A549 (cell line): ENCODE measurements around the gene CTU1.

ENCODE experiments used
- EHMT2 ChIP-seq: fragments of 200-600 bp; sonication (generic); IDR thresholded peaks from 2 replicates; pipeline ENCODE4 v1.6.1; 2016; ENCODE audit warnings: antibody characterized with exemption, low read depth, mild to moderate bottlenecking, moderate library complexity
- EP300 ChIP-seq, 2 experiments: fragments of >200 bp; sonication (Bioruptor Twin); formaldehyde crosslinking; IDR thresholded peaks; 2 replicates in 1 of 2; 3 replicates in 1 of 2; pipeline ENCODE4 v1.6.1; 2016 to 2017
- HOXB13 ChIP-seq: fragments of 250-450 bp; sonication (Bioruptor Pico); IDR thresholded peaks from 2 replicates; pipeline ENCODE4 v1.5.0; 2020; ENCODE audit warnings: low read depth, mild to moderate bottlenecking, moderate library complexity
- MAFK ChIP-seq: fragments of 450-650 bp; IDR thresholded peaks from 2 replicates; pipeline ENCODE4 v1.6.1; 2014; ENCODE audit not compliant: partially characterized antibody
- POLR2A ChIP-seq: IDR thresholded peaks from 2 replicates; pipeline ENCODE4 v1.6.1; 2012; ENCODE audit warnings: mild to moderate bottlenecking, low read length
- POLR2AphosphoS2 ChIP-seq: conservative IDR thresholded peaks from 2 replicates; pipeline ENCODE4 v1.6.1; 2012; ENCODE audit warnings: low read length, improper control_type of control experiment, inconsistent platforms
- RAD21 ChIP-seq, 2 experiments: fragments of >200 bp in 1 of 2; sonication (Bioruptor Twin) in 1 of 2; formaldehyde crosslinking in 1 of 2; IDR thresholded peaks in 1 of 2; conservative IDR thresholded peaks in 1 of 2; 2 replicates in 1 of 2; 3 replicates in 1 of 2; pipeline ENCODE4 v1.6.1; 2012 to 2018; ENCODE audit warnings: inconsistent platforms in 1 of 2
- RARB ChIP-seq: fragments of 250-450 bp; sonication (Bioruptor Pico); IDR thresholded peaks from 2 replicates; pipeline ENCODE4 v1.8.0; 2021; ENCODE audit warnings: mild to moderate bottlenecking, moderate library complexity
- TF ChIP-seq, protein P1 (sequence below): fragments of >200 bp; sonication (Bioruptor Twin); formaldehyde crosslinking; IDR thresholded peaks from 3 replicates; pipeline ENCODE4 v1.5.1; 2016
- TF ChIP-seq, protein P2 (sequence below): IDR thresholded peaks from 2 replicates; pipeline ENCODE4 v1.6.1; 2012
- TF ChIP-seq, protein P3 (sequence below): fragments of 450-650 bp; IDR thresholded peaks from 2 replicates; pipeline ENCODE4 v1.6.1; 2014; ENCODE audit warnings: antibody characterized with exemption
- TF ChIP-seq, protein P4 (sequence below): IDR thresholded peaks from 2 replicates; pipeline ENCODE4 v1.6.1; 2012

DNA sequence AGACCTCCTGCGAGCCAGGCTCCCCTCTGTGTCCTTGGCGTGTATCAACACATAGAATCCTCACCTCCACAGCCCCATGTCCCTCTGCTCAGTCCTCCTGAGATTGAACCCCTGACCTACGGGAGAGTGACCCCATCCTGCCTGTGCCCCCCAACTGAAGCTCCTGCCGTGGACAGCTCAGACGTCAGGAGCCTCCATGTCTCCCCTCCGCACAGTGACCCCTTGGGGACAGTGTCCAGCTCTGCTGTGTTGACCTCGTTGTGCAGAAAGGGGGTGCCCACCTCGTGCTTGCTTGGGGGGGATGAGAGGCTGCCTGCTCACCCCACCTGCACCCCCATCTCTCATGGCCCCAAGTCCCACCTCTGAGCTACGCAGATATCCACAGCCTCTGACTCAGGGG, 16.0 kb upstream of the CTU1 start:
- TF ChIP-seq, protein P1, sequence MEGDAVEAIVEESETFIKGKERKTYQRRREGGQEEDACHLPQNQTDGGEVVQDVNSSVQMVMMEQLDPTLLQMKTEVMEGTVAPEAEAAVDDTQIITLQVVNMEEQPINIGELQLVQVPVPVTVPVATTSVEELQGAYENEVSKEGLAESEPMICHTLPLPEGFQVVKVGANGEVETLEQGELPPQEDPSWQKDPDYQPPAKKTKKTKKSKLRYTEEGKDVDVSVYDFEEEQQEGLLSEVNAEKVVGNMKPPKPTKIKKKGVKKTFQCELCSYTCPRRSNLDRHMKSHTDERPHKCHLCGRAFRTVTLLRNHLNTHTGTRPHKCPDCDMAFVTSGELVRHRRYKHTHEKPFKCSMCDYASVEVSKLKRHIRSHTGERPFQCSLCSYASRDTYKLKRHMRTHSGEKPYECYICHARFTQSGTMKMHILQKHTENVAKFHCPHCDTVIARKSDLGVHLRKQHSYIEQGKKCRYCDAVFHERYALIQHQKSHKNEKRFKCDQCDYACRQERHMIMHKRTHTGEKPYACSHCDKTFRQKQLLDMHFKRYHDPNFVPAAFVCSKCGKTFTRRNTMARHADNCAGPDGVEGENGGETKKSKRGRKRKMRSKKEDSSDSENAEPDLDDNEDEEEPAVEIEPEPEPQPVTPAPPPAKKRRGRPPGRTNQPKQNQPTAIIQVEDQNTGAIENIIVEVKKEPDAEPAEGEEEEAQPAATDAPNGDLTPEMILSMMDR = no peak
- no peak for TF ChIP-seq RARB (CRISPR knock-in tag)
- TF ChIP-seq, protein P2, sequence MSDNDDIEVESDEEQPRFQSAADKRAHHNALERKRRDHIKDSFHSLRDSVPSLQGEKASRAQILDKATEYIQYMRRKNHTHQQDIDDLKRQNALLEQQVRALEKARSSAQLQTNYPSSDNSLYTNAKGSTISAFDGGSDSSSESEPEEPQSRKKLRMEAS = no peak
- TF ChIP-seq, protein P3, sequence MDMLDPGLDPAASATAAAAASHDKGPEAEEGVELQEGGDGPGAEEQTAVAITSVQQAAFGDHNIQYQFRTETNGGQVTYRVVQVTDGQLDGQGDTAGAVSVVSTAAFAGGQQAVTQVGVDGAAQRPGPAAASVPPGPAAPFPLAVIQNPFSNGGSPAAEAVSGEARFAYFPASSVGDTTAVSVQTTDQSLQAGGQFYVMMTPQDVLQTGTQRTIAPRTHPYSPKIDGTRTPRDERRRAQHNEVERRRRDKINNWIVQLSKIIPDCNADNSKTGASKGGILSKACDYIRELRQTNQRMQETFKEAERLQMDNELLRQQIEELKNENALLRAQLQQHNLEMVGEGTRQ = no peak
- no peak for TF ChIP-seq EP300 (IDR thresholded peaks at IDR 0.05)
- TF ChIP-seq HOXB13 = no peak
- no peak for TF ChIP-seq POLR2AphosphoS2
- TF ChIP-seq RAD21 (conservative IDR thresholded peaks at IDR 0.05 in 1 of 2, IDR thresholded peaks at IDR 0.05 in 1 of 2) = no peak
- no peak for TF ChIP-seq MAFK
- TF ChIP-seq, protein P4, sequence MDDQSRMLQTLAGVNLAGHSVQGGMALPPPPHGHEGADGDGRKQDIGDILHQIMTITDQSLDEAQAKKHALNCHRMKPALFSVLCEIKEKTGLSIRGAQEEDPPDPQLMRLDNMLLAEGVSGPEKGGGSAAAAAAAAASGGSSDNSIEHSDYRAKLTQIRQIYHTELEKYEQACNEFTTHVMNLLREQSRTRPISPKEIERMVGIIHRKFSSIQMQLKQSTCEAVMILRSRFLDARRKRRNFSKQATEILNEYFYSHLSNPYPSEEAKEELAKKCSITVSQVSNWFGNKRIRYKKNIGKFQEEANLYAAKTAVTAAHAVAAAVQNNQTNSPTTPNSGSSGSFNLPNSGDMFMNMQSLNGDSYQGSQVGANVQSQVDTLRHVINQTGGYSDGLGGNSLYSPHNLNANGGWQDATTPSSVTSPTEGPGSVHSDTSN = no peak
- TF ChIP-seq POLR2A = no peak
- no peak for TF ChIP-seq EHMT2
